Gastrocnemius medialis (tissue), 4 donors: ENCODE results near the gene QARS1. TPM values are rescaled to one million over a fixed set of nuclear protein-coding genes. Genes with fewer than 3 reads are reported as not detected.
A peak's percentile ranks its signal among the peaks of the same experiment; 100 is the strongest.

Experiments
- ATAC-seq, 2 donors: fragments of 150-250 bp; one replicate each; pipeline ENCODE4 v1.9.1; 2016
- DNase-seq, 2 donors: peaks; one replicate each; pipeline ENCODE4 v3.0.0-alpha.2; 2019
- H3K27ac ChIP-seq, 4 donors: fragments of 200-600 bp; sonication (generic); 1 replicate in 1 of 4; 2 replicates in 3 of 4; pipeline ENCODE4 v1.5.1; 2016 to 2018; ENCODE audit warnings: mild to moderate bottlenecking in 2 of 4, moderate library complexity in 1 of 4
- H3K27me3 ChIP-seq, 3 donors: fragments of 200-600 bp; sonication (generic) in 2 of 3; 1 replicate in 1 of 3; 2 replicates in 2 of 3; pipeline versions ENCODE4 v1.5.1 to v1.6.0; 2016 to 2019; ENCODE audit warnings: mild to moderate bottlenecking in 1 of 3, moderate library complexity in 1 of 3
- H3K36me3 ChIP-seq, 2 donors: fragments of 200-600 bp; sonication (generic) in 1 of 2; one replicate each; pipeline ENCODE4 v1.5.1; 2017 to 2018
- H3K4me1 ChIP-seq, 2 donors: fragments of 200-600 bp; sonication (generic) in 1 of 2; one replicate each; pipeline ENCODE4 v1.5.1; 2016 to 2017; ENCODE audit warnings: mild to moderate bottlenecking in 2 of 2
- H3K4me3 ChIP-seq, 4 donors: fragments of 200-600 bp; sonication (generic) in 3 of 4; 1 replicate in 1 of 4; 2 replicates in 3 of 4; pipeline ENCODE4 v1.5.1; 2016 to 2019; ENCODE audit warnings: mild to moderate bottlenecking in 2 of 4
- H3K9me3 ChIP-seq, 3 donors: fragments of 200-600 bp; sonication (generic) in 2 of 3; 1 replicate in 1 of 3; 2 replicates in 2 of 3; pipeline ENCODE4 v1.5.1; 2016 to 2019
- CTCF ChIP-seq, 5 experiments: fragments of 450-650 bp in 3 of 5; fragments of 200-600 bp in 2 of 5; sonication (generic) in 2 of 5; IDR thresholded peaks in 4 of 5; conservative IDR thresholded peaks in 1 of 5; 1 replicate in 4 of 5; 2 replicates in 1 of 5; pipeline ENCODE4 v1.5.1; 2016 to 2019; ENCODE audit warnings: antibody characterized with exemption in 5 of 5, mild to moderate bottlenecking in 3 of 5, moderate library complexity in 3 of 5
- POLR2A ChIP-seq, 2 donors: fragments of 450-650 bp; IDR thresholded peaks; one replicate each; pipeline ENCODE4 v1.6.1; 2017; ENCODE audit warnings: antibody characterized with exemption in 2 of 2, mild to moderate bottlenecking in 2 of 2, moderate library complexity in 2 of 2
- in situ Hi-C, 4 donors: fragments of 200-750 bp; cut with MboI; loops; one replicate each; pipeline versions ENCODE4 v1.15.0 to v1.8.0; 2017; ENCODE audit warnings: low sequenced_read_pairs in 4 of 4
- intact Hi-C: fragments of 100-400 bp; cut with DNase I; formaldehyde crosslinking; loops from one replicate; pipeline ENCODE4 v1.15.1; 2023; ENCODE audit warnings: low total_unique reads
- total RNA-seq, 4 donors: library from RNA; depleted of rRNA; stranded (reverse); fragments of >200 nt; gene quantifications; one replicate each; pipeline versions ENCODE4 v1.1.0 to v1.2.3, GENCODE V29; 2016

Gene QARS1
- total RNA-seq, 4 donors from 2014 or later: 157 to 259 (median 173) TPM

- H3K4me1 ChIP-seq: peaks cover under 1 to 2% of the 10 kb centered on the region in 2 donors
- no peaks in the 10 kb centered on the region for H3K9me3 ChIP-seq
- H3K27me3 ChIP-seq: no peaks in the 10 kb centered on the region
- peaks cover 5 to 94% of the 10 kb centered on the region in 2 donors for H3K36me3 ChIP-seq
- in situ Hi-C loops (no loop called here), intact Hi-C loops (no loop called here)
- DNase-seq (no peak), ATAC-seq (no peak)
- H3K27ac ChIP-seq: no peak overlapping the region
- no peak overlapping the region for H3K4me3 ChIP-seq
- TF ChIP-seq POLR2A (IDR thresholded peaks at IDR 0.05): no peak
- no peak for TF ChIP-seq CTCF (IDR thresholded peaks at IDR 0.05 in 4 of 5, conservative IDR thresholded peaks at IDR 0.05 in 1 of 5)
These were observed 6.2 kb upstream of the QARS1 start for GRCh38 chr3:49110780-49111179.

GRCh38 chr3:49108346-49108745, 3.8 kb upstream of the QARS1 start:
- ATAC-seq: no peak
- no peak overlapping the region for H3K27ac ChIP-seq
- DNase-seq: no peak
- TF ChIP-seq POLR2A (IDR thresholded peaks at IDR 0.05): no peak
- TF ChIP-seq CTCF (IDR thresholded peaks at IDR 0.05 in 4 of 5, conservative IDR thresholded peaks at IDR 0.05 in 1 of 5): no peak
- H3K36me3 ChIP-seq: peaks cover 0 to 69% of the 10 kb centered on the region in 2 donors
- in situ Hi-C loops: no loop called here
- intact Hi-C loops: no loop called here
- H3K4me3 ChIP-seq: no peak overlapping the region
- H3K9me3 ChIP-seq: no peaks in the 10 kb centered on the region
- H3K27me3 ChIP-seq: no peaks in the 10 kb centered on the region
- H3K4me1 ChIP-seq: peaks cover 15 to 21% of the 10 kb centered on the region in 2 donors

- intact Hi-C loops: loop anchor here (1.0 kb wide), 2 partner anchors 10 to 16 kb away; partner anchors contain the start of genes QRICH1 and USP19
- ATAC-seq: peak in 1 of 2 donors; percentile 1
These were observed 518 bp downstream of the QARS1 start for GRCh38 chr3:49104052-49104426.

GRCh38 chr3:49100046-49100615, 4.4 kb downstream of the QARS1 start:
- no peak for ATAC-seq
- no peak for TF ChIP-seq CTCF (IDR thresholded peaks at IDR 0.05 in 4 of 5, conservative IDR thresholded peaks at IDR 0.05 in 1 of 5)
- no peak for TF ChIP-seq POLR2A (IDR thresholded peaks at IDR 0.05)
- H3K9me3 ChIP-seq: no peaks in the 10 kb centered on the region
- H3K4me3 ChIP-seq: no peak overlapping the region
- H3K36me3 ChIP-seq: peaks cover 0 to 65% of the 10 kb centered on the region in 2 donors
- H3K4me1 ChIP-seq: peaks cover 13 to 17% of the 10 kb centered on the region in 2 donors
- in situ Hi-C loops: no loop called here
- DNase-seq: no peak
- intact Hi-C loops: no loop called here
- H3K27ac ChIP-seq: no peak overlapping the region
- H3K27me3 ChIP-seq: no peaks in the 10 kb centered on the region

More at GRCh38 chr3:49104052-49104426, 518 bp downstream of the QARS1 start:
- Histone ChIP-seq H3K9me3 (no peaks in the 10 kb centered on the region), H3K4me3 (peak overlapping the region; percentile 82 to 94 (median 91)), H3K27ac (peak overlapping the region; percentile 75 to 91 (median 86)), H3K36me3 (peaks cover 0 to 68% of the 10 kb centered on the region in 2 donors), H3K4me1 (peaks cover 19 to 26% of the 10 kb centered on the region in 2 donors), H3K27me3 (no peaks in the 10 kb centered on the region)
- in situ Hi-C loops: no loop called here
- TF ChIP-seq CTCF (IDR thresholded peaks at IDR 0.05 in 4 of 5, conservative IDR thresholded peaks at IDR 0.05 in 1 of 5): no peak
- TF ChIP-seq POLR2A (IDR thresholded peaks at IDR 0.05): no peak
- DNase-seq: no peak
